OCI-LY7 (cell line): ENCODE results near the gene NCF2. TPM values are rescaled to one million over a fixed set of nuclear protein-coding genes. Genes with fewer than 3 reads are reported as not detected.

Experiments
- BruUV-seq: library from RNA; stranded (reverse); fragments of 400-500 nt; replicated peaks from 2 replicates; lab custom pipeline; 2021; lab: Mats Ljungman, UMichigan
- CTCF ChIA-PET: fragments of 300-600 bp; sonication (Branson Sonifier 250); formaldehyde crosslinking; loops from one replicate; lab custom pipeline; 2022; ENCODE audit warnings: antibody characterized with exemption; ENCODE audit not compliant: unreplicated experiment; lab: Charles Lee
- POLR2A ChIA-PET: fragments of 300-600 bp; sonication (Branson Sonifier 250); formaldehyde crosslinking; loops from one replicate; lab custom pipeline; 2022; ENCODE audit warnings: antibody characterized with exemption; lab: Charles Lee
- DNase-seq: peaks from one replicate; pipeline ENCODE4 v3.0.0-alpha.2; 2015; ENCODE audit warnings: low spot score
- H2AFZ ChIP-seq: fragments of 200-600 bp; sonication (generic), shearing (Covaris generic); 2 replicates; pipeline ENCODE4 v1.6.1; 2014; ENCODE audit warnings: mild to moderate bottlenecking, antibody characterized with exemption, low read length, moderate library complexity
- H3K27ac ChIP-seq: fragments of 200-600 bp; sonication (generic); 2 replicates; pipeline ENCODE4 v1.5.1; 2014; ENCODE audit warnings: mixed run types, low read depth, mild to moderate bottlenecking, moderate library complexity, low read length, inconsistent platforms; ENCODE audit not compliant: poor library complexity, severe bottlenecking
- H3K36me3 ChIP-seq: fragments of 200-600 bp; sonication (generic); 2 replicates; pipeline ENCODE4 v1.6.1; 2014; ENCODE audit warnings: mild to moderate bottlenecking, antibody characterized with exemption, low read length, moderate library complexity, mixed read lengths; ENCODE audit not compliant: insufficient read depth
- H3K4me1 ChIP-seq: fragments of 200-600 bp; sonication (generic); 2 replicates; pipeline ENCODE4 v1.5.1; 2014; ENCODE audit warnings: mild to moderate bottlenecking, low read length; ENCODE audit not compliant: insufficient read depth, poor library complexity, severe bottlenecking
- H3K4me2 ChIP-seq: fragments of 200-600 bp; sonication (generic); 2 replicates; pipeline ENCODE4 v1.6.1; 2014; ENCODE audit warnings: mild to moderate bottlenecking, low read length
- H3K4me3 ChIP-seq: fragments of 200-600 bp; sonication (generic); 2 replicates; pipeline ENCODE4 v1.5.1; 2014; ENCODE audit warnings: mild to moderate bottlenecking, low read depth, low read length; ENCODE audit not compliant: poor library complexity, severe bottlenecking
- H3K79me2 ChIP-seq: fragments of 200-600 bp; sonication (generic); 2 replicates; pipeline ENCODE4 v1.6.1; 2016; ENCODE audit warnings: low read depth, mild to moderate bottlenecking, low read length, moderate library complexity, mixed read lengths; ENCODE audit not compliant: insufficient read depth
- H3K9me2 ChIP-seq: fragments of 200-600 bp; sonication (generic); 2 replicates; pipeline ENCODE4 v1.6.1; 2016; ENCODE audit warnings: mild to moderate bottlenecking, low read length, mixed read lengths; ENCODE audit not compliant: insufficient read depth
- H3K9me3 ChIP-seq: fragments of 200-600 bp; sonication (generic); 2 replicates; pipeline ENCODE4 v1.6.1; 2014; ENCODE audit warnings: mild to moderate bottlenecking, mixed run types, low read length, mixed read lengths
- H4K20me1 ChIP-seq: fragments of 200-600 bp; sonication (generic); 2 replicates; pipeline ENCODE4 v1.6.1; 2014; ENCODE audit warnings: mild to moderate bottlenecking, antibody characterized with exemption, low read length, moderate library complexity, mixed read lengths; ENCODE audit not compliant: insufficient read depth
- EZH2phosphoT487 ChIP-seq: fragments of 200-600 bp; sonication (generic); IDR thresholded peaks from 2 replicates; pipeline ENCODE4 v1.6.1; 2018; ENCODE audit warnings: low read depth, borderline replicate concordance, mild to moderate bottlenecking, mixed run types, antibody characterized with exemption, low read length, moderate library complexity, mixed read lengths
- intact Hi-C: fragments of 100-400 bp; cut with micrococcal nuclease; formaldehyde crosslinking; loops from one replicate; pipeline ENCODE4 v1.10.0; 2022; ENCODE audit not compliant: unreplicated experiment
- total RNA-seq, 2 experiments: library from RNA; depleted of rRNA in 1 of 2; stranded (reverse); fragments of >200 nt in 1 of 2; shearing (Covaris generic) in 1 of 2; gene quantifications; 2 replicates each; pipeline ENCODE4 v1.2.3, GENCODE V29; 2014 to 2022
- TF ChIP-seq, protein P1 (sequence below): fragments of 200-600 bp; sonication (generic); conservative IDR thresholded peaks from 2 replicates; pipeline ENCODE4 v1.5.1; 2014; ENCODE audit warnings: mild to moderate bottlenecking, antibody characterized with exemption, low read length, moderate library complexity, mixed read lengths

The NCF2 gene
- total RNA-seq, 2 experiments from 2014 or later = 4.0 to 17.4 TPM

- no peaks in the 10 kb centered on the region for H3K9me2 ChIP-seq
- POLR2A ChIA-PET = no interaction called here
- TF ChIP-seq, protein P1, sequence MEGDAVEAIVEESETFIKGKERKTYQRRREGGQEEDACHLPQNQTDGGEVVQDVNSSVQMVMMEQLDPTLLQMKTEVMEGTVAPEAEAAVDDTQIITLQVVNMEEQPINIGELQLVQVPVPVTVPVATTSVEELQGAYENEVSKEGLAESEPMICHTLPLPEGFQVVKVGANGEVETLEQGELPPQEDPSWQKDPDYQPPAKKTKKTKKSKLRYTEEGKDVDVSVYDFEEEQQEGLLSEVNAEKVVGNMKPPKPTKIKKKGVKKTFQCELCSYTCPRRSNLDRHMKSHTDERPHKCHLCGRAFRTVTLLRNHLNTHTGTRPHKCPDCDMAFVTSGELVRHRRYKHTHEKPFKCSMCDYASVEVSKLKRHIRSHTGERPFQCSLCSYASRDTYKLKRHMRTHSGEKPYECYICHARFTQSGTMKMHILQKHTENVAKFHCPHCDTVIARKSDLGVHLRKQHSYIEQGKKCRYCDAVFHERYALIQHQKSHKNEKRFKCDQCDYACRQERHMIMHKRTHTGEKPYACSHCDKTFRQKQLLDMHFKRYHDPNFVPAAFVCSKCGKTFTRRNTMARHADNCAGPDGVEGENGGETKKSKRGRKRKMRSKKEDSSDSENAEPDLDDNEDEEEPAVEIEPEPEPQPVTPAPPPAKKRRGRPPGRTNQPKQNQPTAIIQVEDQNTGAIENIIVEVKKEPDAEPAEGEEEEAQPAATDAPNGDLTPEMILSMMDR = no peak
- no peak for TF ChIP-seq EZH2phosphoT487
- intact Hi-C loops = no loop called here
- no TSS peak for BruUV-seq
- H3K4me1 ChIP-seq = peaks cover 21% of the 10 kb centered on the region
- no peak overlapping the region for H3K4me3 ChIP-seq
- H3K27ac ChIP-seq = no peak overlapping the region
- no peak overlapping the region for H2AFZ ChIP-seq
- no peaks in the 10 kb centered on the region for H4K20me1 ChIP-seq
- H3K4me2 ChIP-seq = no peak overlapping the region
- CTCF ChIA-PET = no interaction called here
- no peaks in the 10 kb centered on the region for H3K79me2 ChIP-seq
- DNase-seq = no peak
- H3K9me3 ChIP-seq = no peaks in the 10 kb centered on the region
- H3K36me3 ChIP-seq = no peaks in the 10 kb centered on the region
Observed at GRCh38 chr1:183612407-183612806, 22.1 kb upstream of the NCF2 start.

DNA sequence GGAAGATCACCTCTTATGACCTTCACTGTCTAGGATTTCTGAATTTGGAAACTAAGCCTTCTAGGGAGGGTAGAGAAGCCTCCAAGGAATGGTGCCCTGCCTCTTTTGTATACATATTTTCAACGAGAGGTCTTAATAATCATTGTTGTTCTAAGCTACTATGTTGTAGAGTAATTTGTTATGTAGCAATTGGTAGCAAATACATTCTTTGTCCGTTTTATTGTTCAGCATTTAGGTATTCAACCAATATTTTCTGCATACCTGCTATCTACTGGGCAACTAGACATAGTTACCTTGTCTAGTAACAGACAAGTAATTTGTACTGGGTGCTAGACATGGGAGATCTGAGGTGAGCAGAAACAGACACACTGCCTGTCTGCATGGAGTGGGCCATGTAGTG lies 20.8 kb upstream of the NCF2 start:
- Histone ChIP-seq H3K9me3 (no peaks in the 10 kb centered on the region), H3K4me2 (no peak overlapping the region), H3K79me2 (no peaks in the 10 kb centered on the region), H2AFZ (no peak overlapping the region), H4K20me1 (no peaks in the 10 kb centered on the region), H3K36me3 (no peaks in the 10 kb centered on the region), H3K27ac (no peak overlapping the region), H3K4me1 (peaks cover 25% of the 10 kb centered on the region), H3K9me2 (no peaks in the 10 kb centered on the region), H3K4me3 (no peak overlapping the region)
- TF ChIP-seq, protein P1 = no peak
- no peak for TF ChIP-seq EZH2phosphoT487
- DNase-seq = no peak
- ChIA-PET CTCF (no interaction called here), POLR2A (interaction anchor here (0.6 kb wide), 1 partner anchor 745 kb away, joined by 4 read pairs; no protein-coding TSS in a partner anchor)
- no TSS peak for BruUV-seq
- intact Hi-C loops = no loop called here

DNA sequence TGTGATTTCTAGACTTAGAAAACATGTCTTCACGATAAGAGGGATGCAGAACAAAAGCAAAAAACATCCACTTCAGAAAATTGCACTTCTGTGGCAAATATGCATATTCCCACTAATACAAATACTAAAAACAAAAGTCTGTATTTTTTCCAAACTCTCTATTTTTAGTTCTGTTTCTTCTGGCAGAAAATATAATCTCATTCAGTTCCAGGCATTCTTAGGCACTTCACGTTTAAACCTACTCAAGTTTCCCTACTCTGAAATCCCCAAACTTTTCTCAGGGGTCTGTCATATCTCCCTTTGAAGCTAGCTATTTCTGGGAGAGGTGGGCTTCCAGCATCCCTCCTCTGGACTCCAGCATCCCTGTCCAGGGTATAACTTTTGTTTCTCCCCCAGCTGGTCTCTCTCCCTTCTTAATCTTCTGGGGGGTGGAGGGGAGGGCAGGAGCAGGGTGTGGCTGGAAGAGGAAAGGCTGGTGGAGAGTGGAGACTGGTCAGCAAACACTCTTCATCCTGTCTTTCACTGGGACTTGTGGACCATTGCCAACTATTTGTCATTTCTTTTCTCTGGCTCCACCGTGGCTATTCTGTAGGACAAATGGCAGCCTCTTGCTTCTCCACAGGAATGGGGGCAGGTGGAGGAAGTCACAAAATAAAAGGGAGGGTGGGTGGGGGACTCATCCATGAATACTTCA lies 19.6 kb upstream of the NCF2 start:
- H3K4me1 ChIP-seq = peaks cover 25% of the 10 kb centered on the region
- intact Hi-C loops = no loop called here
- no peaks in the 10 kb centered on the region for H3K79me2 ChIP-seq
- H3K4me3 ChIP-seq = no peak overlapping the region
- ChIA-PET CTCF (interaction anchor here (1.2 kb wide), 1 partner anchor 20 kb away, joined by 4 read pairs; the partner anchor contains the start of gene NCF2), POLR2A (interaction anchor here (0.6 to 1.3 kb wide), 3 partner anchors 21 to 1503 kb away, joined by 3 read pairs; no protein-coding TSS in a partner anchor)
- no peak overlapping the region for H3K4me2 ChIP-seq
- H3K9me2 ChIP-seq = no peaks in the 10 kb centered on the region
- no peaks in the 10 kb centered on the region for H4K20me1 ChIP-seq
- H3K9me3 ChIP-seq = no peaks in the 10 kb centered on the region
- no peak overlapping the region; the same call in 1 of the 2 replicates for H2AFZ ChIP-seq
- DNase-seq = no peak
- TF ChIP-seq, protein P1 = no peak
- no peak for TF ChIP-seq EZH2phosphoT487
- H3K36me3 ChIP-seq = no peaks in the 10 kb centered on the region
- H3K27ac ChIP-seq = no peak overlapping the region
- BruUV-seq = no TSS peak
